ENCODE results near the gene GTF2H3.

GTF2H3 gene

GRCh38 chr12:123648401-123648800 lies 14.8 kb downstream of the GTF2H3 start:
- no peak for DNase-seq

- DNase-seq, result no peak
Measured at GRCh38 chr12:123654129-123654701, 20.6 kb downstream of the GTF2H3 start.

- DNase-seq, result no peak
Measured at GRCh38 chr12:123655420-123655819, 21.8 kb downstream of the GTF2H3 start.

DNA sequence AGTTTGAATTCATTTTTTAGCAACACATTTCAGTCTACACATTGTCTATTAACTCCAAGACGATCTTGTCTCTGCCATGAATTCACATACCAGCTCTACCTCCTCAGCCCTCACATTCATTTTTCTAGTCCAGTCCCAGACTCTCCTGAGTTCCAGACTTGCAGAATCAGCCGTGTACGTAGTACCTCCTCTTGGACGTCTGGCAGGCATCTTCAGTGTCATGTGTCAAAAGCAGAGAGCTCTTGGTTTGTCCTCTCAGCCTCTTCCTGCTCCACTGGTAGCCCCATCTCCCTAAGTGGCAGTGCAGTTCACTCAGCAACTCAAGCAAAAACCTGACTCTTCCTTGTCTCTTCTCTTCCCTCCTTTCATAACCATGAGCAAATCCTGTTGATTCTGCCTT lies 22.8 kb downstream of the GTF2H3 start:
- no peak for DNase-seq

DNA sequence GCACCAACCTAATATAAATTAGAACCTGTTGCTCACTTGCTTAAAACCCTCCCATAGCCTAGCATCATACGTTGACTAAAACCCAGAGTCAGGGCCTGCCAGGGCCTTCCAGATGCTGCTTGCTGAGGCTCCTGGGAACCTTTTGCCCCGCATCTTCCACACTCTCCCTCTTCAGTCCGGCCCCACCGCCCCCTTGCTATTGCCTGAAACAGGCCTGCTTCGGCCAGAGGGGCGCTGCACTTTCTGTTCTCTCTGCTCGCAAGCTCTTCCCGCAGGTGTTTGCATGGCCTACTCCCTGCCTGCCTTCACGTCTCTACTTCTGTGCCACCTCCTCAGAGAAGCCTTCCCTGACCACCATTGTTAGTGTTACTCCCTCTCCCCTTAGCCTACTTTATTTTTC lies 23.6 kb downstream of the GTF2H3 start:
- DNase-seq, result no peak

DNA sequence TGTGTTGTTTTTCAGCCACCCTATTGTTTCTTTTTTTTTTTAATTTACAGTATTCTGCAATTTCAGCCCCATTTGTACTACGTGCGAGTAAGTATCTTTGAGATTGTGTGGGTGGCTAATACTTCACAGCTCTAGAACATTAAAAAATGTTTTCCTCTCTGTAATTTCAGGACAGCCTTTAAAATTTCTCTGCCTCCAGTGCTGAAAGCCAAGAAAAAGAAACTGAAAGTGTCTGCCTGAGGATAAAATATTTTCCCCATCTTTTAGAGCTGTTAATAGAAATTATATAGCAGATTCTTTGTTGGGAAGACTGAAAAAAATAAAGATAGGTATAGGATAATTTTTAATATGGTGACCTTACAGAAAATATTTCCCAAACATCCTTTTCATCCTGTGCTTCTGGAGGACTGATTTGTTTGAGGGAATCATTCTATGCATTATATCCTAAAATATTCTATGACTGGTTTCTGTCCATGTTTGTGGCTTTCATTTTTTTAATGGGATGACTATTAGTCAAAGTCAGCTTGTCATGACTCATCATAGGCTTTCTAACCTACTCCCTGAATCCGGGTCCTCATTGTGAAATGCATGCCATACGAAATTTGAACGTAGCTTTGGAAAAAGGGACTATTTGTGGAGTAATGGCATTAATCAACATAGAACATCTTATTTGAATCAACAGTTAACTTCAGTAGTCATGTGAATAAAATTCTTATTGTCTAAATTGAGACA lies 26.5 kb downstream of the GTF2H3 start:
- no peak for DNase-seq

DNA sequence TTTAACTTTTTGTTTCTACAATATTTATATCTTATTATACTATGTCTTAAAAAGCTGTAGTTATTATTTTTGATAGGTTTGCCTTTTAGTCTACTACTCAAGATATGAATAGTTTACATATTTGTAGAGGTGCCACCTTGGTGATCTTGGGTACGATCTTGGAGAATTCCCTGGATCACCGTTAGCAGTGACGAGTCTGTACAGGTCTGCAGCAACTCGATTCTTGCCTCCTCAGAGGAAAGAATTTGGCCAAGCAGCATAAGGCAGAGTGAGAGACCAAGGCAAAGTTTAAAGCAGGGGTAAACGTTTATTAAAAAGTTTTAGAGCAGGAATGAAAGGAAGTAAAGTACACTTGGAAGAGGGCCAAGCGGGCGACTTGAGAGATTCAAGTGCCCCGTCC lies 34.1 kb downstream of the GTF2H3 start:
- DNase-seq, result no peak

DNA sequence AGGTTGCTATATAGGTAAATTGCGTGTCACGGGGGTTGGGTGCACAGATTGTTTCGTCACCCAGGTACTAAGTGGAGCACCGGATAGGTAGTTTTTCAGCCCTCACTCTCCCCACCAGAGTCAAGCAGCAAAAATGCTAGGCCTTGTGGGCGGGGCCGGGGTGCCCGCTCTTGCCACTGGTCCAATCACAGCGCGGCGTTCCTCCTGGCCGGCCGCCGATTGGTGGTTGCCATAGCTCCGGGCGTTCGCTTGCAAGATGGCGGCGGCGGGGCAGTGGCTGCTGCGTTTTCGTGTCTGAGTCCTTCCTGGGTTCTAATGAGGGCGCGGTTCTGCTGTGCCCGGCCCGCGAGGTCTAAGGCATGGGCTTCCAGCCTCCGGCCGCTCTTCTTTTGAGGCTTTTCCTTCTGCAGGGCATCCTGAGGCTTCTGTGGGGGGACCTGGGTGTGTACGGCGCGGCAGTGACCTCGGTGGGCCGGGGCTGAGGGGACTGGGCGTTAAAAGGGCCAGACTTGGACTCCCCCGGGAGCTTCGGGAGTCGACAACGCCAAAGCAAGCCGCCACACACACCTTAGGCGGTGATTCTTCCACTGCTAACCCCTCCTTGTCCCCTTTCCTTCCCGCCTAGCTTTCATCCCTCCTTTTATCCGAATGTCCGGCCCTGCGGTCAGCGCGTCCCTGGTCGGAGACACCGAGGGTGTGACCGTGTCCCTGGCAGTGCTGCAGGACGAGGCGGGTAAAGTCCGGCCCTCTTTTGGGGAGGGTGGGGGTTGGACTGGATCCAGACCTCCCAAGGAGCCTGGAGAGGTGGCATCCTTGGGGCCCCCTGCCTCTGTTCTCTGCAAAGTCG lies 37.5 kb downstream of the GTF2H3 start, which contains the start of gene TCTN2:
Gene TCTN2, plus strand, starts transcription at position 232 of the 847 bp plus-strand sequence. Its CDS starts 128 bp downstream, at position 360.
- DNase-seq, result peak; percentile 77 to 92 (median 86)

DNA sequence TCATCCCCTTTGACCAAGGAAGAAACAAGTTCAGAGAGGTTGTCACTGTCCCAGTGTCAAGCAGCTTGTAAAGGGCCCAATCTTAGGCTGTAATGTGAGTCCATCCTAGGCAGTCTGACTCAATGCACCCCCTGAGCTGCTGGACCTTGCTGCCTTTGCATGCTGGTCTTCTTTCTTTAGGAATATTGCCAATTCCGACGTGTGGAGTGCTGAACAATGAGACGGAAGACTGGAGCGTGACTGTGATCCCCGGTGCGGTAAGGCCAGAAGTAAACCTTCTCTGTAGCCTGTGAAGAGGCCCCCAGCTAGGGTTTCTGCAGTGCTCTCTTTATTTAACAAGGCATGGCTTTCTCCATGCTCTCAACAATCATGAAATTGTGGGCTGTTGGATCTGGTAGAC lies 38.2 kb downstream of the GTF2H3 start:
- no peak for DNase-seq

GRCh38 chr12:123675436-123675835 lies 41.8 kb downstream of the GTF2H3 start:
- DNase-seq, result no peak

- DNase-seq, result no peak
Measured at GRCh38 chr12:123676616-123677320, 43.1 kb downstream of the GTF2H3 start.

DNA sequence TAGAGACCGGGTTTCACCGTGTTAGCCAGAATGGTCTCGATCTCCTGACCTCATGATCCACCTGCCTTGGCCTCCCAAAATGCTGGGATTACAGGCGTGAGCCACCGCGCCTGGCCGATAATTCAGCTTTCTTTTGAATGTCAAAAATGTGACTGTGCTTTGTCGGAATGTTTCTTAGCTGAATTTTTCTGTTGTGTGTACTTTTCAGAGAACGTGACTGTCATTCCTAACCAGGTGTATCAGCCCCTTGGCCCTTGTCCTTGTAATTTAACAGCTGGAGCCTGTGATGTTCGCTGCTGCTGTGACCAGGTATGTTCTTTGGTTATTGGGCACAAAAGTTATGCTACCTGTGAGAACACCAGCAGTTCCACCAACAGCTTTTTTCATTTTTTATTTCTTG lies 45.4 kb downstream of the GTF2H3 start:
- no peak for DNase-seq

- DNase-seq, result no peak
Measured at GRCh38 chr12:123681605-123682004, 48.0 kb downstream of the GTF2H3 start.

GRCh38 chr12:123683964-123684363 lies 50.3 kb downstream of the GTF2H3 start:
- no peak for DNase-seq

DNA sequence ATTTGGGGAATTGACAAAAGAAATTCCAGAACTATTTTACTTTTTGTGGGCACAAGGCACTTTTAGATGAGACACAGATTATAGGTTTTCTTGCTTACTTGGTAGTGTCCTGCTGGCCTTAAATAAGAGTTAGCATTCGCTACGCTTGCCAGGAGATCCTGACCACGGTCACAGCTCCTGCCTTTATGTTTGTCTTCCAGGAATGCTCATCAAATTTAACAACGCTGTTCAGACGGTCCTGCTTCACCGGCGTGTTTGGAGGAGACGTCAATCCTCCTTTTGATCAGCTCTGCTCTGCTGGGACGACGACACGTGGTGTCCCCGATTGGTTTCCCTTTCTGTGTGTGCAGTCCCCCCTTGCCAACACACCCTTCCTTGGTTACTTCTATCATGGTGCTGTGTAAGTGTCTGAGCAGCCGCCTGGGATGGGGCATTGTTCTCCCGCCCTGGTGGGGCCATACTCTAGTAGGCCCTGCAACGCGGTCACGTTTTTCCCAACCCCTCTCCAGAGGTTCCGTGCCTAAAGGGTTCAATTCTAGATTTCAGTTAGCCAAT lies 53.1 kb downstream of the GTF2H3 start:
- no peak for DNase-seq

- DNase-seq, result no peak
Measured at GRCh38 chr12:123690191-123690840, 56.7 kb downstream of the GTF2H3 start.

DNA sequence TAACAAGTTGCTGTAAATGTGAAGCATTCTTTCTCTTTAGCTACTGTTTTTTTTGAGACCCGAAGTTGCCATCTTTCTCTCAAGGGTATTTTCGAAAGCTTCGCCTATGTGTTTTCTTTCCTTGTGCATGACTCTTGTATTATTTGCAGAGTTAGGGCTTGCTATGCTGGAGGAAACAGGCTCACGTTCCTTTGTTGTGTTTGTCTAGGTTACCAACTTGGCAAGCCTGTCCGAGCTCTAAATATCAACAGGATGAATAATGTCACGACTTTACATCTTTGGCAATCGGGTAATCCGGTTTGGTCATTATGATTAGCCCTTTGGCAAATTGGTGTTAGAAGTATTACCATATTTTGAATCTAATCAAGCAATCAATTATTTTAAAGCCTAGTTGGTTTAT lies 62.6 kb downstream of the GTF2H3 start:
- DNase-seq, result no peak

DNA sequence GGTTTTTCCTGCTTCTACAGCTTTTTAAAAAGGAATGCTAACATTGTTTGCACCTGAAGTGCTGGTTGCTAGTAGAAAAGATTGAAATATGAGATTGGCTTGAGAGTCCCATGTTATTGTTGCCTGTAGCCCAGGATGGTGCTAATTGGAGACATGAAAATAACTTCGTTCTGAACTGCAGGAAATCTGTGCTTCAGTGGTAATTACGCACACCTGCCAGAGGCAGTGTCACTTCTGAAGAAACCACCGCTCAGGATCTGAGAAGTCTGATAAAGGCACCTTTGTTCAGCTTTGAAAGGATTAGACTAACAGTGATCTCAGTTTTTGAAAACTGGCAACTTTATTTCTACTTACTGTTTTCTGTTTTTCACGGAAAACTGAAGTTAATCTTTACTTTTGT lies 63.0 kb downstream of the GTF2H3 start:
- no peak for DNase-seq

GRCh38 chr12:123705935-123706334 lies 72.3 kb downstream of the GTF2H3 start:
- DNase-seq, result no peak

DNA sequence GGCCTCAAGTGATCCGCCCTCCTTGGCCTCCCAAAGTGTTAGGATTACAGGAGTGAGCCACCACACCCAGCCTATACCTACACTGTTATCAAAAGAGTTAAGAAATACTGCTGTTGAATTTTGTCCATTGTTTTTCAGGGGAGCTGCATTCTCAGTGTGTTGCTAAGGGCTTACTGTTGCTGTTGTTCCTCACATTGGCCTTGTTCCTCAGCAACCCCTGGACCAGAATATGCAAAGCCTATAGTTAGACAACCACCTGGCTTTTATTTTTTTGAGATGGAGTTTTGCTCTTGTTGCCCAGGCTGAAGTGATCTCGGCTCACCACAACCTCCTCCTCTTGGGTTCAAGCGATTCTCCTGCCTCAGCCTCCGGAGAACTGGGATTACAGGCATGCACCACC lies 73.8 kb downstream of the GTF2H3 start:
- no peak for DNase-seq
